Measurements from ENCODE around the gene RBM6.
"Not testable (repeated sequence)": the region's sequence is repeated elsewhere in the genome, so short reads cannot be mapped to it uniquely, and the experiment has no call there.

Gene RBM6

DNA sequence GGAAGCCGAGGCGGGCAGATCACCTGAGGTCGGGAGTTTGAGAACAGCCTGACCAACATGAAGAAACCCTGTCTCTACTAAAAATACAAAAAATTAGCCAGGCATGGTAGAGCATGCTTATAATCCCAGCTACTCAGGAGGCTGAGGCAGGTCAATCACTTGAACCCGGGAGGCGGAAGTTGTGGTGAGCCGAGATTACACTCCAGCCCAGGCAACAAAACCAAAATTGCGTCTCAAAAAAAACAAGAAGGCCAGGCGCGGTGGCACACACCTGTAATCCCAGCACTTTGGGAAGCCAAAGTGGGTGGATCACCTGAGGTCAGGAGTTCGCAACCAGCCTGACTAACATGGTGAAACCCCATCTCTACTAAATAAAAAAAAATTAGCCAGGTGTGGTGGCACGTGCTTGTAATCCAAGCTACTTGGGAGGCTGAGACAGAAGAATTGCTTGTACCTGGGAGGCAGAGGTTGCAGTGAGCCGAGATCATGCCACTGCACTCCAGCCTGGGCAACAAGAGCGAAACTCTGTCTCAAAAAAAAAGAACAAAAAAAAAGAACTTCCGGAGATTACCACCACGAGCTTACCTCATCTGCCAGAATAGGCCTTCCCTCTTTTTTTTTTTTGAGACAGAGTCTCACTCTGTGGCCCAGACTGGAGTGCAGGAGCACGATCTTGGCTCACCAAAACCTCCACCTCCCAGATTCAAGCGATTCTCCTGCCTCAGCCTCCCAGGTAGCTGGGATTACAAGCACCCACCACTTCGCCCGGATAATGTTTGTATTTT, 22.0 kb upstream of the RBM6 start:
- not testable (repeated sequence) for DNase-seq (ENCODE audit: low spot score)

DNA sequence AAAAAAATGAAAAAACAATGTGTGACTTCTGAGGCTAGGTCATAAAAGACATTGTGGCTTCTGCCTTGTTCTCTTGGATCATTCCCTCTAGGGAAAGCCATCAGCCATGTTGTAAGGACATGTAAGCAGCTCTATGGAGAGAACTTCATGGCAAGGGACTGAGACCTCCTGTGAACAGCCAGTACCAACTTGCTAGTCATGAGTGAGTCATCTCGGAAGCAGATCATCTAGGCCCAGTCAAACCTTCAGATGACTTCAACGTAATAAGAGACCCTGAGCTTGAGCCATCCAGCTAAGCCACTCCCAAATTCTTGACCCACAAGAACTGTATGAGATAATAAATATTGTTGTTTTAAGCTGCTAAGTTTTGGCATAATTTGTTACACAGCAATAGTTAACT, 15.3 kb upstream of the RBM6 start:
- DNase-seq (ENCODE audit: low spot score) = no peak

DNA sequence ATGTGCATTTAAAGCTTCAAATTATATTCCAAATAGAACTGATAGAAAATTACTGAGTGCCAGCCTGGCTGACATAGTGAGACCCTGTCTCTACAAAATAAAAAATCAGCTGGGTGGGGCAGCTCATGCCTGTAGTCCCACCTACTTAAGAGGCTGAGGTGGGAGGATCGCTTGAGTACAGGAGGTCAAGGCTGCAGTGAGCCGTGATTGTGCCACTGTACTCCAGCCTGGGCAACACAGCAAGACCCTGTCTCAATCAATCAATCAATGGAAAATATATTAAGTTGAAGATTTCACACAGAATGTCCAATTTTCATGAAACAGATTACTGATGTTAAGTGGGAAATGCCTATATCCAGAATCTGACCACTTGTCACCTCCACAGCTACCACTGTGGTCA, 14.5 kb upstream of the RBM6 start:
- DNase-seq (ENCODE audit: low spot score) = no peak

DNA sequence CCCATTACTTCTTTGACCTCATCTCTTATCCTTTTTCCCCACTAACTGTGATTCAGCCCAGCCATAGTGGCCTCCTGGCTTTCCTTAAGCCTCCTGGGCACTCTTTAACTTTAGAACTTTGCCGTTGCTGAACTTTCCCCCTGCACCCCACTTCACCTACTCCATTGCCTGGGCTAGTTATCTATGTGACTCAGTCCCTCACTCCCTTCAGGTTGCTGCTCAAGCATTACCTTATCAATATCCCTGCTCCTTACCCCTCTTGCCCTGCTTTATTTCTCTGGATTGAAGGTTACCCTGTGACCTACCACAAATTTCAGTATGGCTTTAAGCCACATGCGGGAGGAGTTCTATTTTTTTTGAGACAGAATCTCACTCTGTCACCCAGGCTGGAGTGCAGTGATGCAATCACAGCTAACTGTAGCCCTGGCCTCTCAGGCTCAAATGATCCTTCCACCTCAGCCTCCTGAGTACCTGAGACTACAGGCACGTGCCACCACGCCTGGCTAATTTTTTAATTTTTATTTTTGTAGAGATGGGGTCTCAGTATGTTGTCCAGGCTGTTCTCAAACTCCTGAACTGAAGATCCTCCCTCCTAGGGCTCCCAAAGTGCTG, 13.7 kb upstream of the RBM6 start:
- DNase-seq (ENCODE audit: low spot score) = no peak

DNA sequence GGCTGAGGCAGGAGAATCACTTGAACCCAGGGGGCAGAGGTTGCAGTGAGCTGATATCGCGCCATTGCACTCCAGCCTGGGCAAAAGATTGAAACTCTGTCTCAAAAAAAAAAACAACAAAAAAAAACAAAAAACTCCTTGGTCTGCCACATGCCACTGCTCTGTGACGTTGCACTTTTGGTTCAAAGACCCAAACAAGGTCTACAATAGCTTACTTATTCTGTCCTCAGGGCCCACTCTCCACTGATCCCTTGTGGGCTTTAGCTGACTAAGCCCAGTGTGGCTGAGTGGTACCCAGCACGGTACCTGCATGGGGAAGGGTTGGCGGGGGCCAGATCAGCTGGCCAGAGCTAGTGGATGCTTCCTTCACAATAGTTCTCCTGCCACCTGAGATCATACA, 12.2 kb upstream of the RBM6 start:
- no peak for DNase-seq (ENCODE audit: low spot score)

DNA sequence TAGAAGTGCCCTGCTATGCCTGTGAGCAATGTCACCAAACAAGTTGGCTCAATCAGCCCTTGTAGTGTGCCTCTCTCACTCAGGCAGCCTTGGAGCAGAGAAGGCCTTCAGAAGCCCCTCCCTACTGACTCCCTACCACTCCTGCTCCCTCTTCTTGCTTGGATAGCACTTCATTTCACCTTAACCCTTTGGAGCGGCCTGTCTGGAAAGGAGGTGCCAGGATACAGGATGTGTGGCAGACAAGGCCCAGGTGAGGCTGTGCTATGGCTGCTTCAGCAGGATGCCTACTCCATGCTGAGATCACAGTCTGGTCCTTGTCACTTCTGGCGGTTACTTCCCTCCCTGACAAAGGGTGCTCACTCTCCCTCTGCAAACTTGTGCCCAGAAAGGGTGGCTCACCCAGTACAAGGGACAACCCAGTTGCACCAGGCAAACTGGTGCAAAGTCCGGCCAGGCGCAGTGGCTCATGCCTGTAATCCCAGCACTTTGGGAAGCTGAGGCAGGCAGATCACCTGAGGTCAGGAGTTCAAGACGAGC, 11.4 kb upstream of the RBM6 start:
- DNase-seq (ENCODE audit: low spot score) = no peak

DNA sequence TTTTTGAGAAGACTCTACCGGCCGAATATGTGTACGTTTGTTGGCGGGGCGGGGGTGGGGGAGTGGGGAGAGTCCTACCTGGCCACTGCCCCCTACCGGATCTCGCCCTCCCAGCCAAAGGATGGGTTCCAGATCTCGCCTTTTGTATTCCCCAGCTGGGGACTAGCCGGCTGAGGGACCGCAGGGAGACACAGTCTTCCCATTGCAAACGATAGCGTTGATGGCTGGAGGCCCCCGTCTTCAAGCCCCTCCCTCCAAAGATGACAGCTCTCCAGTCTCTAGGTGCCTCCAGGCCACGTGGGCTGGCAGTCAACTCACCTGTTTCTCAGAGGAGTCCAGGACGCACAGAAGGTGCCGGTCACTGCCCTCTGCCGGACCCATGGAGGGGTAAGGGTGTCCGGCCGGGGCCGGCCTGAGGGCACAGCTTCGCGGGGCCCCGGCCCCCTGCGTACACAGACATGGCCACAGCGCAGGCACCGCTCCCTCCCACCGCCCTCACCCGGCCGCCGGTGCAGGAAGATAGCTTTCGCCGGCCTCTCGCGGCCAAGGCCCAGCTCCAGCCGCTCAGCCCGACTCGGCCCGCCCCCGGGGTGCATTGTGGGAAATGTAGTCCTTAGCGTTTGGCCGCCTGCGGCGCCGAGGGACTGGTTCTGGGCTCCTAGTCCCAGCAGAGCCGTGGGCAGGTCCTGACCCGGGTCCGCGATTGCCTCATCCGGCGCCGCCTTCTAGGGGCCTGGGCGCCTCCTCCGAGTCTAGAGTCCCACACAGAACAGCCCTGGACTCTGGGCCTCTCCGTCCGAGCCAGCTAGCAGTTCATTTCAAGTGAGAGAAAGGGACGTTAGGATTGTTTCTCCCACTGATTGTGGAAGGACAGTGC, 10.4 kb upstream of the RBM6 start, which contains the start of gene MON1A:
Gene MON1A, minus strand, starts transcription at position 521 of the 877 bp plus-strand sequence. CDS start 16,465 bp downstream, outside the sequence.
- peak; percentile 89 for DNase-seq (ENCODE audit: low spot score)

DNA sequence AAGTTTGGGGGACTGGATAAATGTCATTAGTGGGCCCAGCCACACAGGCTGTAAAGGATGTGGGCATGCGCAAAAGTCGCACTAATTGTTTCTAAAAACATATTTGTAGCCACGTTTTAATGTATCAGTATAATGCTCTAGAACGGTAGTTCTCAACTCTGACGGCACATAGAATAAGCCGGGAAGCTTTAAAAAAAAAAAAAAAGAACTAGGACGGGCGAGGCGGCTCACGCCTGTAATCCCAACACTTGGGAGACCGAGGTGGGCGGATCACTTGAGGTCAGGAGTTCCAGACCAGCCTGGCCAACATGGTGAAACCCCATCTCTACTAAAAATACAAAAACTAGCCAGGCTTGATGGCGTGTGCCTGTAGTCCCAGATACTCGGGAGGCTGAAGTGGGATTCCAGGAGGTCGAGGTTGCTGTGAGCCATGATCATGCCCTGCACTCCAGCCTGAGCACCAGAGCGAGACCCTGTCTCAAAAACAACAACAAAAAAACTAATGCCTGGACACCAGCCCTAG, 9.7 kb upstream of the RBM6 start:
- DNase-seq (ENCODE audit: low spot score) = no peak

DNA sequence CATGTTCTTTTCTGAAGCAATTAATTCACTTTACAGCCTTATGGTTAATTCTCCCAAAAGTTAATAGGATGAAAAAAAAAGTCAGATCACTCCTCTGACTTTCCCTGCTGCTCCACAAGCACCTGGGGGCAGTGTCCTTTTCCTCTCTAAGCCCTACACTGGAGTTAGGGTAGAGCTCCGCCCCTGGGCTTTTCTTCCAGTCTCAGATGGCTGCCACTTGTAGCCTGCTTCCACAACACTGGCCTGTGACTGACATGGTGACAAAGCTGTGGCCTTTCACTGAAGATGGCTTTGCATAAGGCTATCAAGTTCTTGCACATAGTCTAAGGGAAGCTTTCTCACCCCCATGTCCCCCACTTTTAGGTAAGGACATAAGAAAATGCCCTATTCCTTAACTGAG, 9.0 kb upstream of the RBM6 start:
- no peak for DNase-seq (ENCODE audit: low spot score)

DNA sequence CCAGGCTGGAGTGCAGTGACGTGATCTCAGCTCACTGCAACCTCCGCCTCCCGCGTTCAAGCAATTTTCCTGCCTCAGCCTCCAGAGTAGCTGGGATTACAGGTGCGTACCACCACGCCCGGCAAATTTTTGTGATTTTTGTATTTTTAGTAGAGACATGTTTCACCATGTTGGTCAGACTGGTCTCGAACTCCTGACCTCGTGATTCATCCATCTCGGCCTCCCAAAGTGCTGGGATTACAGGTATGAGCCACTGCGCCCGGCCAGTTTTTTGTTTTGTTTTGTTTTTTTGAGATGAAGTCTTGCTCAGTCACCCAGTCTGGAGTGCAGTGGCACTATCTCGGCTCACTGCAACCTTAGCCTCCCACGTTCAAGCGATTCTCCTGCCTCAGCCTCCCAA, 7.7 kb upstream of the RBM6 start:
- DNase-seq (ENCODE audit: low spot score) = not testable (repeated sequence)

DNA sequence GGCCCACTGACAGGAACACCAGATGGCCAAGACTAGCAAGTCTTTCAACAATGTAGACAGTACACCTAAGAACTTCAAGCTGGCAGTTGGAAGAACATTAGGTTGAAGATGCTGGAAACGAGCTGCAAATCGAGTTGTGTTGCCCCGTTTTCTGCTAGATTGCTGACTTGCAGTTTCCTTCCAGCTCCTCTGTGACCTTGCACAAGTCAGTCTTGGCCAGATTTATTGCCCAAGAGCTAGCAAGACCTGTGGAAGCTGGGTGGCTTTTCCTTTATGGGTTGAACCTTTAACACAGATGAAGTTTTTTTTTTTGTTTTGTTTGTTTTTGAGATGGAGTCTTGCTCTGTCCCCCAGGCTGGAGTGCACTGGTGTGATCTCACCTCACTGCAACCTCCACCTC, 2.9 kb upstream of the RBM6 start:
- DNase-seq (ENCODE audit: low spot score) = no peak

DNA sequence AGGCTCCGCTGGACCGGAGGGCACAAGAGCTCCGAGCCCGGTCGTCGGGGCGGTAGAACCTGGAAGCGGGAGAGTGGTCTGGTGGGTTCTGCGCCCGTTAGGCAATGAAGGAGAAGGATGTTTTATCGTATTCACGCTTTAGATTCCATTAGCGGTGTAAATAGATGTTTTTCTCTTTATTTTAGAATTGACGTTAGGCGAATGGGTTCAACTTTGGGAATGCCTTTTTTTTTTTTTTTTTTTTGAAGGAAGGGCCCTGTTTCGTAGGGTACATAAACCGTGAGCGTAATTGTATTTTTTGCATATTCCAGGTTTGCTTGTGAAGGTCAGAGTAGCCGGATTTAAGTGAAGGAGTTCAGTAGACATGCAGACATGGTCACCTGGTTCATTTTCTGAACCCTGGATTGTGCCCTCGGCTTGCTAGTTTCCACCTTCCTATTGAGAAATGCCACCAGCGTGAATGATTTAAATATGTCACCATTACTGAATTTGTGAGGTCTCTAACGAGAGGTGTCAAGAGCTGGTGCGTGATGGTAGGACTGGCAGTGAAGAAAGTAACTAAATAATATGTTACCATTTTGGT, 808 bp downstream of the RBM6 start:
- no peak for DNase-seq (ENCODE audit: low spot score)

DNA sequence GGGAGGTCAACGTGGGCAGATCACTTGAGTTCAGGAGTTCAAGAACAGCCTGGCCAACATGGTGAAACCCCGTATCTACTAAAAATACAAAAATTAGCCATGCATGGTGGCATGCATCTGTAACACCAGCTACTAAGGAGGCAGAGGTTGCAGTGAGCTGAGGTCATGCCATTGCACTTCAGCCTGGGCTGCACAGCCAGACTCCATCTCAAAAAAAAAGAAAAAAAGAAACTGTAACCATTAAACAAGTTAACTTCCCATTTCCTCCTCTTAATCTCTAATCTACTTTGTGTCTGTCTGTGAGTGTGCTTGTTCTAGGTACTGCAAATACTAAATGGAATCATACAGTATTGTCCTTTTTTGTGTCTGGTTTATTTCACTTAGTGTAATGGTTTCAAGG, 2.7 kb downstream of the RBM6 start:
- no peak for DNase-seq (ENCODE audit: low spot score)

DNA sequence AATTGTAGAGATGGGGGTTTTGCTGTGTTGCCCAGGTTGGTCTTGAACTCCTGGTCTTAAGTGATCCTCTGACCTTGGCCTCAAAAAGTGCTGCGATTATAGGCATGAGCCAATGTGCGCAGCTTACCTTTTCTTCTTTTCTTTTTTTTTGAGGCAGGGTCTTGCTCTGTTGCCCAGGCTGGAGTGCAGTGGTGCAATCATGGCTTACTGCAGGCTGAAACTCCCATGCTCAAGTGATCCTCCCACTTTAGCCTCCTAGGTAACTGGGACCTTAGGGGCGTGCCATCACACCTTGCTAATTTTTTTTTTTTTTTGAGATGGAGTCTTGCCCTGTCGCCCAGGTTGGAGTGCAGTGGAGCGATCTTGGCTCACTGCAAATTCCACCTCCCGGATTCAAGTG, 13.0 kb downstream of the RBM6 start:
- DNase-seq (ENCODE audit: low spot score) = no peak

DNA sequence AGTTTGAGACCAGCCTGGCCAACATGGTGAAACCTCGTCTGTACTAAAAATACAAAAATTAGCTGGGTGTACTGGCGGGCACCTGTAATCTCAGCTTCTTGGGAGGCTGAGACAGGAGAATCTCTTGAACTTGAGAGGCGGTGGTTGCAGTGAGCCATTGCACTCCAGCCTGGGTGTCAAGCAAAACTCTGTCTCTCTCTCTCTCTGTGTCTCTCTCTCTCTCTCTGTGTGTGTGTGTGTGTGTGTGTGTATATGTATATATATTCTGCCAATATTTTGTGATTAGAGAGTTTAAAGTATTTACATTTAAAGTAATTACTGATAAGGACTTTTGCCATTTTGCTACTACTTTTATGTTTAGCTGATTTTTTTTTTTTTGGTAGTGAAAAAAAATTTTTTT, 15.7 kb downstream of the RBM6 start:
- no peak for DNase-seq (ENCODE audit: low spot score)

DNA sequence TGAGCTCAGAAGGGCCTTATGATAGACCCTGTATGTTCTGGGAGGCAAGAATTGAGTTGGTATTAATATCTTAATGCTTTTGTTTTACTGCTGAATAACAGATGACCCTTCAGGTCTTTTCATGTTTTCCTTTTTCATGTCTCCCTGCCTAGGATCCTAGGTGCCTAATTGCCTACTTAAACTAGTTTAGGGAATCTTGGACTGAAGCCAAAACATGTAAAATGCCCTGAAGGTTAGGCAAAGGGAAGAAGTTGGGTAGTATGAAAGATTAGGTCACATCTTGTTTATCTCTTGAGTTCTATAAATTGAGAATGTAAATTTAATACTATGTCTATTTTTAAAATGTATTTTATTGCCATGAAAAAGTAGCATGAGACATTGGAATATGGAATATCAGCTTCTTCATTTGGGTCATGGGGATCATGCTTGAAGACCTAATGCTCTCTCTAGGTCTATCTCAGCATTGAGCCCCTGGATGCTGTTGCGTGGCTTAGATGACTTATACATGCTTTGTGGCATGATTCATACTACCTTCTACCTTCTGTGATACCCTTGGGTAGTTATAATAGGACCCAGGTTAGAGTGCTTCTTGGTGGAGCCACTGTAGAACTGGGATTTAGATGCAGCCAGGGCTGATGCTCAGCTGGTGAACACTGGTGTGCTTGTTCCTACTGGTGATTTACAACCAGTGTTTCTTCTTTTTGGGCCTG, 26.4 kb downstream of the RBM6 start:
- DNase-seq (ENCODE audit: low spot score) = no peak

DNA sequence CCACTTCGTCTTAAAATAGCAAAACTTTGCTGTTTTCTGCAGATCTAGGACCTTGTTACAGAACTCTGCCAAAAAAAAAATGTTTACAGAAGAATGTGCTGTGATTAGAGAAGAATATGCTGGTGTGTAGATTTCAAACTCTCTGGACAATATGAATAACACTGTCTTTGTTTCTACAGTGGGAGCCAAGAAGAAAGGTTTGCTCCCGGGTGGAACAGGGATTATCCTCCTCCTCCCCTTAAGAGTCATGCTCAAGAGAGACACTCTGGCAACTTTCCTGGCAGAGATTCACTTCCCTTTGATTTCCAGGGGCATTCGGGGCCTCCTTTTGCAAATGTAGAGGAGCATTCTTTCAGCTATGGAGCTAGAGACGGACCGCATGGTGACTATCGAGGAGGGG, 27.3 kb downstream of the RBM6 start:
- DNase-seq (ENCODE audit: low spot score) = no peak

DNA sequence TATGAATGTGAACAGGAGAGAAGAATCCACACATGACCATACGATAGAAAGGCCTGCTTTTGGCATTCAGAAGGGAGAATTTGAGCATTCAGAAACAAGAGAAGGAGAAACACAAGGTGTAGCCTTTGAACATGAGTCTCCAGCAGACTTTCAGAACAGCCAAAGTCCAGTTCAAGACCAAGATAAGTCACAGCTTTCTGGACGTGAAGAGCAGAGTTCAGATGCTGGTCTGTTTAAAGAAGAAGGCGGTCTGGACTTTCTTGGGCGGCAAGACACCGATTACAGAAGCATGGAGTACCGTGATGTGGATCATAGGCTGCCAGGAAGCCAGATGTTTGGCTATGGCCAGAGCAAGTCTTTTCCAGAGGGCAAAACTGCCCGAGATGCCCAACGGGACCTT, 28.4 kb downstream of the RBM6 start:
- no peak for DNase-seq (ENCODE audit: low spot score)

DNA sequence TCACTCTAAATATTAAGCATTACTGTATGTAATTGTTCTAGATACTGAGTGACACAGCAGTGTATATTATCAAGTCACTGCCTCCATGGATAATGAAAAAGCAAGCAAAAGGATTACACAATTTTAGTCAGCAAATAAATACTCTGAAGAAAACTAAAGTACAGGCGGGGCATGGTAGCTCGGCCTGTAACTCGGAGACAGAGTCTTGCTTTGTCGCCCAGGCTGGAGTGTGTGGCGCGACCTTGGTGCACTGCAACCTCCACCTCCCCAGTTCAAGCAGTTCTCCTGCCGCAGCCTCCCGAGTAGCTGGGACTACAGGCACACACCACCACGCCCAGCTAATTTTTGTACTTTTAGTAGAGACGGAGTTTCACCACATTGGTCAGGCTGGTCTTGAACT, 32.7 kb downstream of the RBM6 start:
- DNase-seq (ENCODE audit: low spot score) = no peak

DNA sequence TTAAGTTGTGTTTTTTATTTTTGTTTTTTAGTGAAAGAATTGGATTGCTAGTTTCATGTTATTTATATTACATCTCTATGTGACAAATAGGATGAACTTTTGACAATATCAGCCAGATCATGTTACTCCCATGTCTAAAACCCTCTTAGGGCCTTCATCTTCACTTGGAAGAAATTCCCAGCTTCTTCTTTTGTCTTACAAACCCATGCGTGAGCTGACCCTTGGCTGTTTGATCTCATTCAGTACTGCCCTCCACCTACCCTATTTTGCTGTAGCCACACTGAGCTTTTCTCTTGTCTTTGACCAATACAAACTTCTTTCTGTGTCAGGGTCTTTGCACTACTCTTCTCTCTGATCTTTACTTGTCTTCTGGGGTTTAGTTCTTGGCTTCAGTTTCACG, 37.0 kb downstream of the RBM6 start:
- DNase-seq (ENCODE audit: low spot score) = no peak

DNA sequence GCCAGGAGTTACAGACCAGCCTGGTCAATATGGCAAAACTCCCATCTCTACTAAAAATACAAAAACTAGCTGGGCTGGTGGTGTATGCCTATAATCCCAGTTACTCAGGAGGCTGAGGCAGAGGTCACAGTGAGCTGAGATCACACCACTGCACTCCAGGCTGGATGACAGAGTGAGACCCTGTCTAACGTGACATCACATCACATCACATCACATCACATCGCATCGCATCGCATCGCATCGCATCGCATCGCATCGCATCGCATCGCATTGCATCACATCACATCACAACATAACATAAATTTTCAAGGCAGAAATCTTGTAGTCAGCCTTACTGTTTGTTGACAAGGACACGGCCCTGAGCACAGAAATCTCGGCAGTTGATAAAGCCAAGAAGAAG, 44.4 kb downstream of the RBM6 start:
- no peak for DNase-seq (ENCODE audit: low spot score)

Measured in Ammon's horn (tissue), 1 donor.